OCI-LY3 (cell line): Measurements from ENCODE around the gene ARHGEF39.

ENCODE experiments used
- CTCF ChIP-seq: fragments of 200-600, 300-600 bp; sonication (generic); IDR thresholded peaks from 2 replicates; pipeline ENCODE4 v1.5.1; 2014; ENCODE audit warnings: antibody characterized with exemption, low read length, low read depth
- EZH2phosphoT487 ChIP-seq: fragments of 200-600 bp; shearing (Covaris generic); IDR thresholded peaks from 2 replicates; pipeline ENCODE4 v1.6.1; 2018; ENCODE audit warnings: antibody characterized with exemption, mixed run types, low read depth

GRCh38 chr9:35691334-35691650 is 26.3 kb upstream of the ARHGEF39 start:
- TF ChIP-seq CTCF (no peak), EZH2phosphoT487 (no peak)
